ENCODE results near the gene CLDN24.

CLDN24 gene

DNA sequence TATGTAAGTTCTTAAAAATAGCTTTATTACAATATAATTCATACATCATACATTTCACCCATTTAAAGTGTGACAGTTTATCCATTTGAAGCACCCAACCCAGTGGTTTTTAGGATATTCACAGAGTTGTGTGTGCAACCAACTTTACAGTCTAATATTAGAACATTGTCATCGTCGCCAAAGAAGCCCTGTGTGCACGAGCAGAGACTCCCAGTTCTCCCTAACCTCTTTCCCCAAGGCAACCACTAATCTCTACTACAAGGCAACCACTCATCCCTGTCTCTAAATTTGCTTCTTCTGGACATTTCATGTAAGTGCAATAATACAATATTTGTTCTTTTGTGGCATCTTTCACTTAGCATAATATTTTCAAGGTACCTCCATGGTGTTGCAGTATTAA, 49.8 kb downstream of the CLDN24 start:
- DNase-seq = no peak

Measured in NCI-H748 treated with DMSO at 0.1 percent for 48 hours (cell line).